HG03064 (cell line): ENCODE results near the gene RASA3.
"Not testable (repeated sequence)": the region's sequence is repeated elsewhere in the genome, so short reads cannot be mapped to it uniquely, and the experiment has no call there.

Source experiments
- ATAC-seq: cut with Tn5 transposase; IDR thresholded peaks from one replicate; pipeline ENCODE4 v1.9.1; 2021; ENCODE audit warnings: low read depth; ENCODE audit not compliant: unreplicated experiment

Gene RASA3

DNA sequence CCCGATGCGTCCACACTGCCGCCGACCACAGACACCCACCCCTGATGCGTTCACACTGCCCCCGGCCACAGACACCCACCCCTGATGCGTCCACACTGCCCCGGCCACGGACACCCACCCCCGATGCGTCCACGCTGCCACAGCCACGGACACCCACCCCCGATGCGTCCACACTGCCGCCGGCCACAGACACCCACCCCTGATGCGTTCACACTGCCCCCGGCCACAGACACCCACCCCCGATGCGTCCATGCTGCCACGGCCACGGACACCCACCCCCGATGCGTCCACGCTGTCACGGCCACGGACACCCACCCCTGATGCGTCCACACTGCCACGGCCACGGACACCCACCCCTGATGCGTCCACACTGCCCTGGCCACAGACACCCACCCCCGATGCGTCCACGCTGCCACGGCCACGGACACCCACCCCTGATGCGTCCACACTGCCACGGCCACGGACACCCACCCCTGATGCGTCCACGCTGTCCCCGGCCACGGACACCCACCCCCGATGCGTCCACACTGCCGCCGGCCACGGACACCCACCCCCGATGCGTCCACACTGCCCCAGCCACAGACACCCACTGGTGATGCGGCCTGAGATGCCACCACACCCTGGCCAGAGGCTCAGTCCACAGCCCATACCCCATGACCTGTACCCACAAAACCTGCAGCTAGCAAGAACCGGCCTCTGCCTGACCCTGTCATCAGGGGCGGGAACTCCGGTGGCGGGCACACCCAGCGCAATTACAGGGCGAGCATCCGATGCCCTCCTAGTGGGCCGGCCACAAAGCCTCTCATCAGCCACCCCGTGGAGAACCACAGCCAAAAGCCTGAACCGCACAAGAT lies 28.4 kb downstream of the RASA3 start:
- no peak for ATAC-seq

DNA sequence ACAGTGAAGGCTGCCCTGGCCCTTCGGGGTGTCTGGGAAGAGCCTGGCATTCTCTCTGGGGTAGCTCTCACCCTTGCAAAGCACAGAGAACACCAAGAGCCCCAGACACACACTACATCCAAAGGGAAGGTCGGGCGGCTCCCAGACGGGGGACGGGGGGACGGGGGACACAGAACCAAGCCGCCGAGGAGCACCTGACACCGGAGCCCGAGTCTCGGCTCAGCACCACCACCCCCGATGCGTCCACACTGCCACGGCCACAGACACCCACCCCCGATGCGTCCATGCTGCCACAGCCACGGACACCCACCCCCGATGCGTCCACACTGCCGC lies 29.2 kb downstream of the RASA3 start:
- not testable (repeated sequence) for ATAC-seq

DNA sequence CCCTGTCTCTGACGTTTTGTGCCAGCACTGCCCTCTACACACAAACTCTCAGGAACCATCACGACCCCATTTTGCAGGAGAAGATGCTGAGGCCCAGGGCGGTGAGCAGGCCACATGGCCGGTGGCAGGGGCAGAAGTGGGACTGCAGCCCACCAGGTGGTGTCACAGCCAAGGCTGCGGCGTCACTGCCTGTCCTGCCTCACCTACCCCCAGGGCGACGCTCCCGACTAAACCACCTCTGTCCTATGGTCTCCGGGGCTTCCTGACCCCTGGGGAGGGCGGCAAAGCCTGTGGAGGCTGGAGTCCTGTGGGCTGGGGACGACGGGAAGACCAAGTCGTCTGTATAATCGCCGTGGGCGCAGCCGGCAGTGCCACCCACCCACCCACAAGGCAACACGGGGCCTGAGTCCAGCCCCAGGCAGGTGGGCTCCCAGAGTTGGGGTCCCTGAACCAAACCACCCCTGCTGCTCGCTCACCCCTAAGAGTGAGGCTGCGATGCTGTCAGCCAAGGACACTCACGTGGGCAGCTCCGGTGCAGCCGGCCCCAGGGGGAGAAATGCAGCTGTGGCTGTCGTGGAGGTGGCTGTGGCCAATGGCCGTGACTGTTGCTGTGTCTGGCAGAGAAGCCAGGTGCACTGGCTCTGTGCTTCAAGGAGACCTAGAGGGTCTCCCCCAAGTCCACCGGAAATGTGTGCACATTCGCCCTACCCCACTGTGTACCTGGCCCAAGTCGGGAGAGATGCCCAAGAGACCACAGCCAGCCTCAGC lies 29.7 kb downstream of the RASA3 start:
- ATAC-seq = no peak

DNA sequence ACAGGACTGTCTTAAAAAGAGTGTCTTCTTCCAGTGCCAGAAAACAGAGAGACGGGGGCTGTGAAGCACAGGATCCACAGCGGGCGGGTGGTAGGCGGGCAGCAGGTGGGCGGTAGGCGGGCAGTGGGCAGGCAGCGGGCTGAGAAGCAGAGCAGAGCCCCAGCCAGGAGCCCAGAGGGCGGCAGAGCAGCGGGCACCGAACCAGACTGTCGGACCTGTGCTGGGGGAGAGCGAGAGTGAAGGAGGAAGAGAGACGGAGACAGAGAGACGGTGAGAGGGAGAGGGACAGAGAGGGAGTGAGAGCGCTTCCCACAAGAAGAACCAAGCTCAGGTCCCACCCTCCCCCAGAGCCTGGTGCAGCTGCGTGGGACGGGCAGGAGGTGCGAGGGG lies 30.3 kb downstream of the RASA3 start:
- ATAC-seq = no peak

DNA sequence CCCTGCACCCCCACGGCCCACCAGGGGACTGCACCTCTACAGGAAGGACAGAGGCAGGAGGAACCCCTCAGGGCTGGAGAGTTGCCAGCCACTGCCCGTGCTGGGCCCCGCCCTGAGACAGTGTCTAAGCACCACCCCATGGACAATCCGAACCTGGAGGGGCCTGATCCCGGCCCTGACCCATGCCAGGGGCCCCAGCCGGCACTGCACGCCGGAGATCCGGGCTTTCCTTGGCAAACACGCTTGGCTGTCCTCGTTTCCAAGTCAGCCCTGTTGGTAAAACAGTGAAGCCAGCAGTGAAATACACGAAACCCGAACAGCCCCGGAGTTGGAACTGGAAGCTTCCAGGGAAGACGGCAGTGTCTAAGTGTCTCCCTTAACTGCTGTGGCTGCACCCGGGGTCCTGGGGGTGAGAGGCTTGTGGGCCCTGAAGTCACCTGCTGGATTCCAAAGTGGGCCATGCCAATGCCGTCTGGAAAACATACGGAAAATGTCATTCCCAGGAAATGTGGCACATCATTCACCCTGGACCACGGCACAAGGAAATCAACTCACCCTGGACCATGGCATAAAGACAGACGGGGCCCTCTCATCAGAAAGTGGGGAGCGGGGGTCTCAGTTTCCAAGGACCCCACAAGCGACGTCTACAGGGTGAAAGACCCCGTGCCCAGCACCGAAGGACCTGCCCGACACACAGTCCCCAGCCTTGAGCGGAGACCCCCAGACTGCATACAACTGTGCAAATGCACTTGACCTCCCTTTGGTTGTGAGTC lies 30.9 kb downstream of the RASA3 start:
- no peak for ATAC-seq

DNA sequence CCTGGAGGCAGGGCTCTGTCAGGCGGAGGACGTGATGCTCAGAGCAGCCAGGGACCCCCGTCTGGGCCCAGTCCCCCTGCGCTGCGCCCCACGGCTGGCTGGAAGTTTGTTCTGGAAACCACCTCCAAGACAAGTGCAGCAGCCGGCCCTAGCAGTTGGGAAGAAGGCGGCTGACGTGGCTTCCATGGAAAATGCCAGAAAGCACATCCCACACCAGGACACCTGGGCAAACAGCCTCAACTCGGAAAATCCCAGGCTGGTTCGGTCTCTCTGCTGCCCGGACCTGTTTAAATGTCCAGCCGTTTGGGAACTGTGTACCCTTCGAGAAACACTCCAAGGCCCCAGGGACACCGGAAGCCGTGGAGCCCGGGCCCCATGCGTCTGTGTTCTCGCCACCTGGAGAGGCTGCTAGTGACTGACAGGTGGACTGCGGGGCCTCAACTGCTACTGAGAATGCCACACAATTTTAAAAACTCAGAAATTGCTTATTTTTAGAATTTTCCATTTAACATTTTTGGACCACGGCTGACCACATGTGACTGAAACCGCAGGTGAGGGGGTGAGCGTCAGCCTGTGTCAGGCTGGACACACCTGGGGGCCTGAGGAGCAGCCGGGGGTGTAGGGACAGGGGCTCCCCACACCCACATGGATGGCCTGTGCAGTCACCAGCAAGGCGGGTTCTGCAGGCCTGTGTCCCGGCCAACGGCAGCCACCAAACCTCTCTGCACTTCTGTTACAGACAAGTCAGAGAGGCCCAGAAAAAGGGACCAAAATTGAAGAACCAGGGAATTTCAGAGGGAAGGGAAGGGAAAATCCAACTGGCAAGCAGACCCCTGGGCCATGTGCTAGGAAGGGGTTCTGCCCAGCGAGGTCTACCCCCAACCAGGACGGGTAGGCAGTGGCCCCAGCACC lies 31.7 kb downstream of the RASA3 start:
- no peak for ATAC-seq

DNA sequence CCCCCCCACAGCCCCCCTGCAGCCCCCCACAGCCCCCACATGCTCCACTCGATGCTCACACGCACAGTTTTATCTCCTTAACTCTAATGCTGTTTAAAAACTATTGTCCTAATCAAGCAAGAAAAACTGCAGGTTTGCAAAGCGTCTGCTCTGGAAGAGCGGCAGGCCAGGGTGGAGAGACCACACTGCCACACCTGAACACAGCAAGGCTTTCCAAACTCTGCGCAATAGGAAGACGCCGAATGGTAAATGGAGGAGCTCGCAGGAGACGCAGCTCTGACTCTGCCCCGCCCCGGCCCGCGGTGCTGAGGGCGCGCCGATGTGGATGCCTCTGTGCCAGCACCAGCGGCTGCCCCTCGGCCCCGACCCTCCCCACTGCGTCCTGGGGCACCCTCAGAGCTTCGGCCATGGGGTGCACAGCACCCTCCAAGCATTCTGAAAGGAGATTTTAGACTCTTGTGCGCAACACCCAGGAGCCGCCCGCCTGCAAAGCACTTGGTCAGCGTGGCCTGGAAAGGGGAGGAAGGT lies 32.4 kb downstream of the RASA3 start:
- ATAC-seq = no peak

DNA sequence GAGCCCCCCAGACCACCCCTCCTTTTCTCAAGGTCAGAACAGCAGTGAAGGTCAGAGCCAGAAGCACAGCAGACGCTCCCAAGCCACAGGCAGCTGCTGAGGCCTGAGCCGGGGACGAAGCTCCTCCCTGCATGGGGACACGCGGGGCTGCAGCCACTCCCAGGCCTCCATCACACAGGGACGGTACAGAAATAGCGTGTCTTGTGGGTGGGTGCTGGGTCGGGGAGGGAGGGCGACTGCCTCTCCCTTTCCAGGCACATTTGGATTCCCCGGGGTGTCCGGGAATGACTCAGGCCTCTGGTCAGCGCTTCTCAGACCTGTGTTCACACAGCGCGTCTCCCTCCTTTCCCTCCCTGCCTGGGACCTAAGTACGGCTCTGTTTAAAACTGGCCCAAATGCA lies 33.2 kb downstream of the RASA3 start:
- ATAC-seq = no peak

DNA sequence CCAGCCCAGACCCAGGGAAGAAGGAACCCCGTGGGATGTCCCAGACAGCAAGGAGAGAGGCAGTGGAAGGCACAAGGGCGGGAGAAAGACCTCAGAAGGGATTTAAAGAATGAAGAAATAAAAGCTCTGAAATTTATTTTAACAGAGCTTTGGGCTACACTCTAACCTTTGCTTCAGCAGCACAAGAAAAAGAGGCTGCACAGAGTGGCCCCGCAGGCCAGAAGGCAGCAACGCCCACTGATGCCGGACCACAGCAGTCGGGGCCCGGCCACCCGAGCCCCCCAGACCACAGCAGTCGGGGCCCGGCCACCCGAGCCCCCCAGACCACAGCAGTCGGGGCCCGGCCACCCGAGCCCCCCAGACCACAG lies 33.8 kb downstream of the RASA3 start:
- not testable (repeated sequence) for ATAC-seq

DNA sequence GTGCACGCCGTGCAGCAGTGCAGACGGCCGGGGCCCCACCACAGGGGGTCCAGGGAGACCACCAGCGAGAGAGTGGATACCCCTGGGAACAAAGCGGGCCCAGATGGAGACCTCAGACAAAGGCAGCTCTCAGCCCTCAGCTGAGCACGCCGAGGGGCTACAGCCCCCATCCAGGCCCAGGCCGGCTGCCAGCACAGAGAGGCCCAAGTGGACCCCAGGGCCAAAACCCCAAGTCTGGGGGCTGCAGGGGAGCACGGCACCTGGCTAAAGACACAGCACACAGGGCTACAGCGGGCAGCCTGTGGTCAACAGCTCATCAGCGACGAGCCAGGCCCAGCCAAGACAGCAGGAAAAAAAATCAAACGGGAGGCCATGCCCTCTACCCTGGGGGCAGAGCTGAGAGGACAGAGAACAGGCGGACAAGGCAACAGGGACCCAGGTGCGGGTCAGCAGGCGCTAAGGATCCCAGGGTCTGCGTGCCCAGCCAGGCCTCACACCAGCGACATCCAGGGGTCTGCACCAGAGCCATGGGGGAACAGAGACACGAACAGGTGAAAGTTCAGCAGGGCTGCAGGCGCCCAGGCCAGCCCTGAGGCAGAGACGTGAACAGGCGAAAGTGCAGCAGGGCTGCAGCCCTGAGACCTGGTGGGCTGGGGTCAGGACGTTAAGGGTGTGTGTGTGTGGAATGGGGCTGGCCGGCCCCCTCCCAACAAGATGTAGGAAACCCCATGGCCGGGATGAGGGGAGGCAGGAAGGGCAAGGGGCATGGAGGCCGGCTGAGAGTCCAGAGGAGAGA lies 34.3 kb downstream of the RASA3 start:
- ATAC-seq = no peak

DNA sequence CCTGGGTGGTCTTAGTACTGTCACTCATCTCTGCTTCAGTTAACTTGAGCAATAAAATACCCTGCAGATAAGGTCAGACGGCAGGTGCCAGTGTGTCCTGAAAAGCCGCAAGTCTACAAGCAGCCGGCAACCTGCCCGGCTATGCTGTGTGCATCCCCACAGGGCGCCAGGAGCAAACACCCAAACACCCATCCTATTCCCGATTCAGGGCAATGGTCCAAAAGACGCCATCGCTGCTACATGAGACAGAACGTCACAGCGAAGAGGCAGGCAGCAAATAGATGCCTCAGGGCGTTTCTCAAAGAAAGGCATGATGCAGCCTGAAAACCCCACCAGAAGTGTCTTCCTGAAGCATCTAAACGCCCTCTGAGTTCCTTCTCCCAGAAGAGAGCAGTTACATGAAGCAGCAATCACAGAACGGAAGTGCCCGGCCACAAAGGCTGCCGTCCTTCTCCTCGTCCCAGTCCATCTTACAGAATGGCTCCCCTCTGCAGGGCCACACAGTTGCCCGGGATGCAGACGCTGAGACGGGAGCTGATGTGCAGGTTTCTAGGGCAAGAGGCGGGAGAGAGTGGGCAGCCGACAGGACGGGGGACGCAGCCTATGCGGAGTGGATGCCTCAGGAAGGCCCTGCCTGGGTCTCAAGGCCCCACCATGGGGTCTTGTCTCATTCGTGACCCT lies 35.1 kb downstream of the RASA3 start:
- ATAC-seq = no peak

DNA sequence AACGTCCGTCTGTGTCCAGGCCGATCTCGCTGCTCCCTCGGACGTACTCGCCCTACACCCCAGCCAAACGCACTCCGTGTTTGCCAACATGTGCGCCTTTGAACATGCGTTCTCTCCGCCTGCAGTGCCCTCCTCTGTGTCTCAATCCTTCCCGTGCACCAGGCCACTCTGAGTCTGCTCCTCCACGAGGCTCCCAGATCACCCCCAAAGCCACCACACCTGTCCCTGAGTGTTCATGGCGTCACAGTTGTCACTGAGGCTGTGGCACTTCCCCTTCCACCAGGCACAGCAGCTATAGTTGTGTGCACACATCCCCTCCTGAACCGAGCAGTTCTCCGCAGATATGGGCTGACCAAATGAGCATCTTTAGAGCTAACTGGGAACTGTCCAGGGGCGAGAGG lies 35.6 kb downstream of the RASA3 start:
- no peak for ATAC-seq

DNA sequence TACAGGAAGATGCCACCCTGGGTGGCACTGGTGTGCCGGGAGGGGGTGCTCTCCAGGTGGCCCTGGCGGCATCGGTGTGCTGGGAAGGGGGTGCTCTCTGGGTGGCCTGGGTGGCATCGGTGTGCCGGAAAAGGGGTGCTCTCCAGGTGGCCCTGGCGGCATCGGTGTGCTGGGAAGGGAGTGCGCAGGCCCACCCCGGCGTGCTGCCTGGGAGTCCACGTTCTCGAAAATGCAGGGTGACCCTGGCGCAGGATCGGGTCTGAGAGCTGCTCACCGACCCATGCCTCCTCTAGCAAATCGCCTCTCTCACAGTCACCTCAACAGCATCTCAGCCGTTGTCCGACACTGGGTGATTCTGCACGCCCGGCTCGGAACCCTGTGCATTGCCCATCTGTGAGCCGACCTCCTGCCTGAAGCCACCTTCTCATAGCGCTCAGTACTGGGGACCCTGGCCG lies 36.4 kb downstream of the RASA3 start:
- ATAC-seq = no peak

DNA sequence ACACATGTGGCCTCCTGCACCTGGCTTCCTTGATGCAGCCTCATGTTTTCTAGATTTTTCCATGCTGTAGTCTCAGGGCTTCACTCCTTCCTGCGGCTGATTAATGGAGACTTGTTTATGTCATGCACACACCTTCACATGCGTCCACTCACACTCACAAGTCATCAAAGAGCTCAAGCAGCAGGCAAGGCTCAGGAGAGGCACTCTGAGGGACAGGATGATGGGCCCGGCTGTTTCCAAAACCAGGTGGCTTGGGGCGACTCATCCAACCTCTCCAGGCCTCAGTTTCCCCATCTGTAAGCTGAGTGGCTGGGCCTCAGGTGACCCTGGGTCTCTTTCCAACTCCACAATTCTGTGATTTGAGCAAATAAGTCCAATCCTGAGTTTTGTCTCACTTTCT lies 36.9 kb downstream of the RASA3 start:
- ATAC-seq = no peak

DNA sequence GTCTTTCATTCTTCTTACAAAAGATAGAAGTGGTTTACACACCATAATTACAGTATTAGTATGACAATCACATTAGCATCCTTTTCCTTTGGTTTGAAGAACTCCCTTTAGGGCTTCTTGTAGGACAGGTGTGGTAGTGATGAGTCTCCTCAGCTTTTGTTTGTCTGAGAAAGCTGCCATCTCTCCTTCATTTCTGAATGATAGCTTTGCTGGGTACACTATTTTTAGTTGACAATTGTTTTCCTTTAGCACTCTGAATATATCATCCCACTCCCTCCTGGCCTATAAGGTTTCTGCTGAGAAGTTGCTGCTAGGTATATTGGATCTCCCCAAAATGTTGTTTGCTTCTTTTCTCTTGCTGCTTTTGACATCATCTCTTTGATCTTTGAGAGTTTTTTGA lies 39.3 kb downstream of the RASA3 start:
- ATAC-seq = no peak

DNA sequence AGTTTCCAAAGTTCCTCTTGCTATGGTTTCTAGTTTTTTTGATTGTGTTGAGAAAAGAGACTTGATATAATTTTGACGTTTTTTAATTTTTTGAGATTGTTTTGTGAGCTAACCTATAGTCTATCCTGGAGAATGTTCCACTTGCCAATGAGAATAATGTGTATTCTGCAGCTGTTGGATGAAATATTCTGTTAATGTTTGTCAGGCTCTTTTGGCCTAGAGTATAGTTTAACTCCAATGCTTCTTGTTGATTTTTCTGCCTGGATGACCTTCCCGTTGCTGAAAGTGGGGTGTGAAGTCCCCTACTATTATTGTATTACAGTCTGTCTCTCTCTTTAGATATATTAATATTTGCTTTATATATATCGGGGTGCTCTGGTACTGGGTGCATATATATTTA lies 40.0 kb downstream of the RASA3 start:
- no peak for ATAC-seq

DNA sequence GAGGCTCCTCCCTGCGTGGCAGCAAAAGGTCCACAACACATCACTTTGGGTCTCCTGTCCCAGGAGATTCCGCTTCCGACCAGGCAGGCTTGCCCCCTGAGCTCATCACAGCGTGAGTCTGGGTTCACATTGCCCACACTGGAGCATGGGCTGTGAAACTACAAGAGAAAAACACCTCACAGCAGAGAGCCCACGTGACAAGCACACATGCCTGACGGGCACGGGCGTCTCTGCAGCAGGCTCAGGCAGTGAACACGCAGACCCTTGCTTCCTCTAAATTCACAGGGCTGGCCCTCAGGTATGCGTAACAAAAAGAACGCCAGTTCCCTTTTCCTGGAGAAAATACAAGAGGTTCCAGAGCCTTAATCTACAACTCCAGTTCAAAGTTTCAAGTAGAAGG lies 41.9 kb downstream of the RASA3 start:
- ATAC-seq = no peak

DNA sequence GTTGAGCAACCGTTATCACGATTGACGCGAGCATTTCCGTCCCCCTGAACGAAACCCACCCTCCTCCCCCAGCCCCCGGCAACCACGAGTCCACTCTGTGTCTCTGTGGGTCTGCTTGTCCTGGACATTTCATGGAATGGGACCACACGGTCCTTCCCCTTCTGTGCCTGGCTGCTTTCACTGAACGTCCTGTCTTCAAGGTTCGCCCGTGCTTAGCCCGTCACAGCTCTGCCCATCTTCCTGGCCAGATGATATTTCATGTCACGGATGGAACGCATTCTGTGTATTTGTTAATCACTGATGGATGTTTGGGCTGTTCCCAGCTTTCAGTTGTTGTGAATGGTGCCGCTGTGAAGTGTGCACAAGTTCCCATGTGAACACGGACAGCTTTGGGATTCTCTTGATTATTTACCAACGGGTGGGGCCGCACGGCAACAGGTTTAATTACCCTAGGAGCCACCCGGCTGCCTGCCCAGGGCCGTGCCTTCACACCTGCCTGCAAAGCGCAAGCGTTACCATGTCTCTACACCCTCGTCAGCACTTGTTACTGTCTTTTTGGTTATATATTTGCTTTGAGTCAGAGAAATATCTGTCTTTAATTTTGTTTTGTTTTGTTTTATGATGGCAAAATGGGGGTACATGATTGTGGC lies 42.5 kb downstream of the RASA3 start:
- ATAC-seq = no peak
